Thoracic aorta (tissue), 2 donors: ENCODE measurements around the gene CLTB. TPM values are rescaled to one million over a fixed set of nuclear protein-coding genes. Genes with fewer than 3 reads are reported as not detected.

Experiments
- ATAC-seq: fragments of 150-250 bp; one replicate; pipeline ENCODE4 v1.8.0; 2017; ENCODE audit warnings: low read depth; ENCODE audit not compliant: insufficient number of reproducible peaks, low FRiP score
- DNase-seq: peaks from one replicate; pipeline ENCODE4 v3.0.0-alpha.2; 2020; ENCODE audit warnings: low spot score
- H3K27ac ChIP-seq, 2 donors: fragments of 200-600 bp; sonication (generic); 1 replicate in 1 of 2; 2 replicates in 1 of 2; pipeline ENCODE4 v1.5.1; 2016; ENCODE audit warnings: mild to moderate bottlenecking in 2 of 2, moderate library complexity in 2 of 2
- H3K27me3 ChIP-seq: fragments of 200-600 bp; sonication (generic); replicated peaks from 2 replicates; pipeline ENCODE4 v1.6.0; 2016; ENCODE audit warnings: mild to moderate bottlenecking; ENCODE audit not compliant: insufficient read depth
- H3K36me3 ChIP-seq: fragments of 200-600 bp; sonication (generic); one replicate; pipeline ENCODE4 v1.5.1; 2016
- H3K4me1 ChIP-seq, 2 donors: fragments of 200-600 bp; sonication (generic); 1 replicate in 1 of 2; 2 replicates in 1 of 2; pipeline versions ENCODE4 v1.5.1 to v1.6.0; 2016; ENCODE audit warnings: low read depth in 2 of 2, mild to moderate bottlenecking in 1 of 2; ENCODE audit not compliant: control insufficient read depth in 1 of 2
- H3K4me3 ChIP-seq: fragments of 200-600 bp; sonication (generic); 2 replicates; pipeline ENCODE4 v1.5.1; 2016; ENCODE audit warnings: mild to moderate bottlenecking
- H3K9me3 ChIP-seq: fragments of 200-600 bp; sonication (generic); 2 replicates; pipeline ENCODE4 v1.5.1; 2016
- CTCF ChIP-seq: fragments of 200-600 bp; sonication (generic); IDR thresholded peaks from one replicate; pipeline ENCODE4 v1.5.1; 2019; ENCODE audit warnings: antibody characterized with exemption
- total RNA-seq, 2 donors: library from RNA; depleted of rRNA; stranded (reverse); fragments of >200 nt; gene quantifications; one replicate each; pipeline versions ENCODE4 v1.1.0 to v1.2.3, GENCODE V29; 2016

The CLTB gene
- total RNA-seq, 2 donors from 2014 or later: 155 to 192 TPM

- TF ChIP-seq CTCF: no peak
- DNase-seq: no peak
- ATAC-seq: no peak
- H3K9me3 ChIP-seq: no peaks in the 10 kb centered on the region
- H3K4me3 ChIP-seq: peak overlapping the region; percentile 95
- peaks cover 3 to 18% of the 10 kb centered on the region in 2 donors for H3K4me1 ChIP-seq
- H3K27me3 ChIP-seq: no peaks in the 10 kb centered on the region
- peaks cover 11% of the 10 kb centered on the region for H3K36me3 ChIP-seq
- H3K27ac ChIP-seq: peak overlapping the region; percentile 71 to 73
Measured at GRCh38 chr5:176366232-176366894, 50.0 kb downstream of the CLTB start.

- peak within 1 kb of the TSS; percentile 95 for H3K4me3 ChIP-seq
- peaks cover 3 to 18% of the 10 kb centered on the region in 2 donors for H3K4me1 ChIP-seq
- peaks cover 6% of the 10 kb centered on the region for H3K36me3 ChIP-seq
- no peak for ATAC-seq
- peak within 1 kb of the TSS; percentile 71 to 73 for H3K27ac ChIP-seq
- no peaks in the 10 kb centered on the region for H3K9me3 ChIP-seq
- TF ChIP-seq CTCF: no peak
- DNase-seq: no peak
- no peaks in the 10 kb centered on the region for H3K27me3 ChIP-seq
Measured at GRCh38 chr5:176365351-176366231, 50.7 kb downstream of the CLTB start, which contains the start of gene ARL10. Gene ARL10 (plus strand): TSS chr5:176365487. CDS start chr5:176365564, 77 bp downstream.

- no peak for TF ChIP-seq CTCF
- ATAC-seq (no peak), DNase-seq (no peak)
- H3K9me3 ChIP-seq: no peaks in the 10 kb centered on the region
- peaks cover 4% of the 10 kb centered on the region for H3K36me3 ChIP-seq
- H3K4me3 ChIP-seq: peak overlapping the region; percentile 95
- H3K27ac ChIP-seq: peak overlapping the region; percentile 71 to 73
- H3K4me1 ChIP-seq: peaks cover 10 to 24% of the 10 kb centered on the region in 2 donors
- H3K27me3 ChIP-seq: no peaks in the 10 kb centered on the region
Measured at GRCh38 chr5:176364765-176365350, 51.5 kb downstream of the CLTB start.

GRCh38 chr5:176362233-176362490, 54.2 kb downstream of the CLTB start:
- peaks cover 12 to 30% of the 10 kb centered on the region in 2 donors for H3K4me1 ChIP-seq
- no peak for ATAC-seq
- H3K27me3 ChIP-seq: no peaks in the 10 kb centered on the region
- no peaks in the 10 kb centered on the region for H3K9me3 ChIP-seq
- no peaks in the 10 kb centered on the region for H3K36me3 ChIP-seq
- peak overlapping the region; percentile 98 for H3K4me3 ChIP-seq
- no peak for DNase-seq
- H3K27ac ChIP-seq: peak overlapping the region; percentile 31 to 63
- TF ChIP-seq CTCF: no peak
